Mesothelial cell of epicardium (in vitro differentiated cells): Measurements from ENCODE around the gene ADRA1B. TPM values are rescaled to one million over a fixed set of nuclear protein-coding genes. Genes with fewer than 3 reads are reported as not detected.

Experiments used
- DNase-seq, 2 experiments: peaks; one replicate each; pipeline ENCODE4 v3.0.0; 2021; ENCODE audit warnings: low spot score in 2 of 2; ENCODE audit not compliant: unreplicated experiment in 2 of 2
- H3K27ac Mint-ChIP-seq: 2 replicates; pipeline ENCODE4 v1.8.0; 2021; ENCODE audit warnings: mixed read lengths
- H3K27me3 Mint-ChIP-seq: 2 replicates; pipeline ENCODE4 v1.8.0; 2021; ENCODE audit warnings: low read depth, mixed read lengths
- H3K36me3 Mint-ChIP-seq: 2 replicates; pipeline ENCODE4 v1.8.0; 2021; ENCODE audit warnings: mixed read lengths
- H3K4me1 Mint-ChIP-seq: 2 replicates; pipeline ENCODE4 v1.8.0; 2021; ENCODE audit warnings: mixed read lengths
- H3K4me3 Mint-ChIP-seq: 2 replicates; pipeline ENCODE4 v1.8.0; 2021; ENCODE audit warnings: mild to moderate bottlenecking, moderate library complexity, mixed read lengths
- H3K9me3 Mint-ChIP-seq: 2 replicates; pipeline ENCODE4 v1.8.0; 2021; ENCODE audit warnings: mixed read lengths
- total RNA-seq: library from RNA; stranded (reverse); gene quantifications from 3 replicates; pipeline ENCODE4 v1.2.1, GENCODE V29; 2021
- TF ChIP-seq, protein P1 (sequence below): fragments of 200-600 bp; sonication (generic); IDR thresholded peaks from one replicate; pipeline ENCODE4 v1.5.0; 2021; ENCODE audit warnings: antibody characterized with exemption; ENCODE audit not compliant: unreplicated experiment

Gene ADRA1B
- total RNA-seq, 1 donor from 2014 or later = 2.5 TPM

DNA sequence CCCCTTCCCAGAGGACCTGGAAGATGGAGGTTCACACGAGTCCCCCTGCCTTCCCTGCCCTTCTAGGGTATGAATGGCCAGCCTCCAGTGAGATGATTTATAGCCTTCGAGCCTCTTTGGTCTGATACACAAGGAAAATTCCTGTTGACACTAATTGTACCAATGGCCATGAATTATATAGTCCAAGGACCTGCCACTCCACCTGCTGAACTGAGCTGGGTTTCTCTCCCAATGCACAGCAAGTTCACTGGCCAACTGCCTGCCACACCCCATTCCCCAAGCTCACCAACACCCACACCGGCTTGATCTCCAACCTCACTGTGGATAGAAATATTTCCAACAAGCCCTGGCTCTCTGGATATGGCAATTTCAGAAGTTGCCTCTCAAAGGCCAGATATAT lies 9.3 kb upstream of the ADRA1B start:
- H3K4me3 Mint-ChIP-seq = no peak overlapping the region
- H3K4me1 Mint-ChIP-seq = peaks cover 46% of the 10 kb centered on the region
- no peaks in the 10 kb centered on the region for H3K27me3 Mint-ChIP-seq
- H3K27ac Mint-ChIP-seq = no peak overlapping the region
- TF ChIP-seq, protein P1, sequence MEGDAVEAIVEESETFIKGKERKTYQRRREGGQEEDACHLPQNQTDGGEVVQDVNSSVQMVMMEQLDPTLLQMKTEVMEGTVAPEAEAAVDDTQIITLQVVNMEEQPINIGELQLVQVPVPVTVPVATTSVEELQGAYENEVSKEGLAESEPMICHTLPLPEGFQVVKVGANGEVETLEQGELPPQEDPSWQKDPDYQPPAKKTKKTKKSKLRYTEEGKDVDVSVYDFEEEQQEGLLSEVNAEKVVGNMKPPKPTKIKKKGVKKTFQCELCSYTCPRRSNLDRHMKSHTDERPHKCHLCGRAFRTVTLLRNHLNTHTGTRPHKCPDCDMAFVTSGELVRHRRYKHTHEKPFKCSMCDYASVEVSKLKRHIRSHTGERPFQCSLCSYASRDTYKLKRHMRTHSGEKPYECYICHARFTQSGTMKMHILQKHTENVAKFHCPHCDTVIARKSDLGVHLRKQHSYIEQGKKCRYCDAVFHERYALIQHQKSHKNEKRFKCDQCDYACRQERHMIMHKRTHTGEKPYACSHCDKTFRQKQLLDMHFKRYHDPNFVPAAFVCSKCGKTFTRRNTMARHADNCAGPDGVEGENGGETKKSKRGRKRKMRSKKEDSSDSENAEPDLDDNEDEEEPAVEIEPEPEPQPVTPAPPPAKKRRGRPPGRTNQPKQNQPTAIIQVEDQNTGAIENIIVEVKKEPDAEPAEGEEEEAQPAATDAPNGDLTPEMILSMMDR = no peak
- H3K9me3 Mint-ChIP-seq = no peaks in the 10 kb centered on the region
- H3K36me3 Mint-ChIP-seq = no peaks in the 10 kb centered on the region
- no peak for DNase-seq

DNA sequence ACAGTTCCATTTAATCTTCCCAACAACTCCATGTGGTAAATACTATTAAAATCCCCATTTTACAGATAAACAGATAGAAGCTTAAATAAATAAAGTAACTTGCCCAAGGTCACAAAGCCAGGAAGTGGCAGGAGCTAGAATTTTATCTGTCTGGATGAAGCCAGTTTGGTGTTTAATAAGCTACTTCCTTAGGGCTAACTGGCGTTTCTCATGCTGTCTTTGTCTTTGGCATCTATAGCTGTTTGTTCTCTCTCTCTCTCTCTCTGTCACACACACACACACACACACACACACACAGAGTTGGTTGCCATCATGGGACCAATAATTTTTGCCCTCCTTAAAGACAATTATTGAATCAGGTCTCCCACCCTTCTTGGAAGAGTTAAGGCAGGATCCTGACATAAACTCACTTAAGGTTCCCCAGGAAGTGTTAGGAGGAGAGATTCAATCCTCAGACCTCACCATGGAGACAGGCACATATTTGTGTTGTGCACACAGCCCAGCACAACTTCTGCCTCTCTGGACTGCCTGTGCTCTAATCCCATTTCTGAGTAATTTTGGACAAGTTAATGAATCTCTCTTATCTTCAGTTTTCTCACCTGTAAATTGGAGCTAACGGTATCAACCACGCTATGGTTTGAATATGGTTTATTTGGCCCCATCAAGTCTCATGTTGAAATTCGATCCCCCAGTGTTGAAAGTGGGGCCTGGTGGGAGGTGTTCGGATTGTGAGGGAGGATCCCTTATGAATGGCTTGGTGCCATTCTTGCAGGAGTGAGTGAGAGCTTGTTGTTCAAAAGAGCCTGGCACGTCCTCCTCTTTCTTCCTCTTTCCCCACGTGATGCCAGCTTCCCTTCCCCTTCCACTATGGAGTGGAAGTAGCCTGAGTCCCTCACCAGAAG lies 8.3 kb upstream of the ADRA1B start:
- no peaks in the 10 kb centered on the region for H3K27me3 Mint-ChIP-seq
- H3K36me3 Mint-ChIP-seq = no peaks in the 10 kb centered on the region
- DNase-seq = no peak
- H3K9me3 Mint-ChIP-seq = no peaks in the 10 kb centered on the region
- no peak overlapping the region for H3K27ac Mint-ChIP-seq
- TF ChIP-seq, protein P1 = no peak
- no peak overlapping the region for H3K4me3 Mint-ChIP-seq
- H3K4me1 Mint-ChIP-seq = peaks cover 45% of the 10 kb centered on the region

DNA sequence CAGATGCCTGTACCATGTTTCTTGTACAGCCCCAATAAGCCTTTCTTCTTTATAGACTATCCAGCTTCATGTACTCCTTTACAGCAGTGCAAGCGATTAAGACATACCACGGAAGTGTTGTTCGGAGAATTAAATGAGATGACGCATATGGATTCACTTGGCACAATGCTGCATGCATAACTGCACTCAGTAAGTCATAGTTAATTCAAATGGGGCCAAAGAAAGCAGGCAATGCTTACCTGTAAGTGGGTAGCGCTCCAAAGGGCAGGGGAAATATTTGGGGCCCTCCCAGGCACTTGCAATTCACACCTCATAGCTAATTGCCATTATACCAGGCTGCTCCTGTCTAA lies 7.7 kb upstream of the ADRA1B start:
- Mint-ChIP-seq H3K27ac (no peak overlapping the region), H3K9me3 (no peaks in the 10 kb centered on the region), H3K4me1 (peaks cover 47% of the 10 kb centered on the region), H3K27me3 (no peaks in the 10 kb centered on the region), H3K4me3 (no peak overlapping the region), H3K36me3 (no peaks in the 10 kb centered on the region)
- TF ChIP-seq, protein P1 = no peak
- DNase-seq = no peak

DNA sequence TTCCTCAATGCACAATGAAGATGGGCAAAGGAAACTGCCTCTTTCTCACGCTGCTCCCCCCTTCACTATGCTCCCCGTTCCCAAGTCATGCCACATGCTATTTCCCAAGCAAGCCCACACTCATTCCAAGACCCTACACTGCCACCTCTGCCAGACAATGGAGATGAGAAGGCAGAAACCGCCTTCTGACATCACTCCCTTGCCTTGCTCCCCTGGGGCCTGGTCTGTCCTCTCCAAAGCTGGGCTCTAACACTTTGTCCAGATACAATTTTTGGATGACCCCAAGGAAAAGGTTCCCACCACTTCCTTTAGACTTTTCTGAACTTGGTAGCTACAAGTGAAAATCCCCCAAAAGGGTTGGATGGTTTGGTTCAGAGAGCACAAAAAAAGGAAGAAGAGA lies 7.2 kb upstream of the ADRA1B start:
- H3K27ac Mint-ChIP-seq = no peak overlapping the region
- H3K27me3 Mint-ChIP-seq = peaks cover under 1% of the 10 kb centered on the region
- peaks cover 50% of the 10 kb centered on the region for H3K4me1 Mint-ChIP-seq
- no peaks in the 10 kb centered on the region for H3K36me3 Mint-ChIP-seq
- TF ChIP-seq, protein P1 = no peak
- no peak overlapping the region for H3K4me3 Mint-ChIP-seq
- no peak for DNase-seq
- no peaks in the 10 kb centered on the region for H3K9me3 Mint-ChIP-seq

DNA sequence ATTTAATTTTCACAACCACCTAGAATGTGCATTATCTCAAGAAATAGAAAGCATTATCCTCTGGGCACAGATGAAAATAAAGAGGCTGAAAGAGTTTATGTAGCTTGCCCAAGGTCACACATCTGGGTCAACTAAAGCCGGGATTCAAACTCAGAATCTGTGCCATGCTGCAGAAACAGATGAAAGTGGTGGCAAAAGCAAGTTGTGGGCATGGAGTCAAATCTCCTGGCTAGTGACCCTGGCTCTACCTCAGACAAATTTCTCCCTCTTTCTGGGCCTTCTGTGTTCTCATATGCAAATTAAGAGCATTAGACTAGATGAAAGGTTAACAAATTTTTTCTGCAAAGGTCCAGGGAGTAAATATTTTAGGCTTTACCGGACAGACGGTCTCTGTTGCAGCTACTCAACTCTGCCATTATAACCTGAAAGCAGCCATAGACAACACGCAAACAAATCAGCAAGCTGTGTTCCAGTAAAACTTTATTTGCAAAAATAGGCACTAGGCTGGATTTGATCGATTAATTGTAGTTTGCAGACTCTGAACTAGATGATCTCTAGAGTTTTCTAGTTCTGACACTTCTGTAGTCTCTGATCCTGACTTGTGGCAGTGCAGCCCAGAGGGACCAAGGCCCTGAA lies 6.0 kb upstream of the ADRA1B start:
- Mint-ChIP-seq H3K27me3 (peaks cover 8% of the 10 kb centered on the region), H3K36me3 (no peaks in the 10 kb centered on the region)

More for the DNA sequence above, 6.0 kb upstream of the ADRA1B start:
- Mint-ChIP-seq H3K27ac (no peak overlapping the region), H3K4me3 (no peak overlapping the region), H3K4me1 (peaks cover 50% of the 10 kb centered on the region), H3K9me3 (no peaks in the 10 kb centered on the region)
- no peak for DNase-seq
- TF ChIP-seq, protein P1 = no peak
